HepG2 (cell line): ENCODE results near the gene SRD5A3. TPM values are rescaled to one million over a fixed set of nuclear protein-coding genes. Genes with fewer than 3 reads are reported as not detected.

ENCODE experiments used
- ATAD3A ChIP-seq: sonication (generic); formaldehyde crosslinking; IDR thresholded peaks from 2 replicates; pipeline ENCODE4 v1.4.0; 2020; ENCODE audit warnings: missing genetic modification reagents
- CBX2 ChIP-seq, 2 experiments: fragments of 200-600 bp in 1 of 2; sonication (generic); formaldehyde crosslinking in 1 of 2; IDR thresholded peaks; 2 replicates each; pipeline versions ENCODE4 v1.7.0 to v1.8.1; 2018 to 2022; ENCODE audit warnings: low read depth in 2 of 2, low read length in 1 of 2, mild to moderate bottlenecking in 1 of 2, missing genetic modification reagents in 1 of 2
- polyA plus RNA-seq, 8 experiments: library from polyadenylated mRNA; depleted of rRNA in 3 of 8; stranded (reverse) in 7 of 8; unstranded in 1 of 8; fragments of >200 nt; fragmentation: Illumina TruSeq in 4 of 8; extraction: Trizol in 4 of 8; gene quantifications; 2 replicates each; pipeline versions ENCODE4 v1.2.1 to v1.2.3, GENCODE V29; 2011 to 2016; ENCODE audit warnings: low read depth in 4 of 8, missing spikeins in 1 of 8, mixed read lengths in 1 of 8; ENCODE audit not compliant: insufficient read depth in 1 of 8
- total RNA-seq, 5 experiments: library from RNA; depleted of rRNA; stranded (reverse); fragments of >200 nt; fragmentation: Illumina TruSeq; extraction: Trizol; gene quantifications; 2 replicates each; pipeline ENCODE4 v1.2.3, GENCODE V29; 2016; ENCODE audit warnings: low read depth in 1 of 5
- TF ChIP-seq, protein P1 (sequence below), 2 experiments: fragments of 450-650 bp in 1 of 2; sonication (generic) in 1 of 2; formaldehyde crosslinking in 1 of 2; IDR thresholded peaks; 2 replicates each; pipeline versions ENCODE4 v1.6.1 to v1.8.0; 2016 to 2022; ENCODE audit warnings: antibody characterized with exemption in 1 of 2, mild to moderate bottlenecking in 1 of 2, missing genetic modification reagents in 1 of 2

SRD5A3 gene
- total and polyA plus RNA-seq, 2 of the 13 experiments (the other 11 are each of a cell fraction or from before 2014, with no cell fraction given): 12.4 to 18.4 TPM

DNA sequence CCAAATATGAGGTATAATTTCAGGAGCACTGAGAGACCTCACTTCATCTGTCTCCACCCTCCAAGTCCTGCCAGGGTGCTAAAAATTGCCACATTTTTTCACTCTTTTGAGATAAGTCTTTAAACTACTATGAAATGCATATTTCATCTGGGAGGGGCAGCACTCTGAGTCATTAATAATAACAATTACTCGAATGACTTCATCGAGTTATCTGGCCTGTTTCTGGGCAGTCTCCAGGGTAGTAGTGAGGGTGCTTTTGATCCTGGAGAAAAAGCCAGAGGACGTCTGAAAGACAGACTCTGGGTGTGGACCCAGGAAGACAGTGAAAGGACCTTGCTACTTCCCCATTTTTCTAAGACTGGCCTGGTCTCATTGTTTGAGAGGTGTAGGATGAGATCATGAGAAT lies 42.3 kb upstream of the SRD5A3 start (continued):
- TF ChIP-seq, protein P1, sequence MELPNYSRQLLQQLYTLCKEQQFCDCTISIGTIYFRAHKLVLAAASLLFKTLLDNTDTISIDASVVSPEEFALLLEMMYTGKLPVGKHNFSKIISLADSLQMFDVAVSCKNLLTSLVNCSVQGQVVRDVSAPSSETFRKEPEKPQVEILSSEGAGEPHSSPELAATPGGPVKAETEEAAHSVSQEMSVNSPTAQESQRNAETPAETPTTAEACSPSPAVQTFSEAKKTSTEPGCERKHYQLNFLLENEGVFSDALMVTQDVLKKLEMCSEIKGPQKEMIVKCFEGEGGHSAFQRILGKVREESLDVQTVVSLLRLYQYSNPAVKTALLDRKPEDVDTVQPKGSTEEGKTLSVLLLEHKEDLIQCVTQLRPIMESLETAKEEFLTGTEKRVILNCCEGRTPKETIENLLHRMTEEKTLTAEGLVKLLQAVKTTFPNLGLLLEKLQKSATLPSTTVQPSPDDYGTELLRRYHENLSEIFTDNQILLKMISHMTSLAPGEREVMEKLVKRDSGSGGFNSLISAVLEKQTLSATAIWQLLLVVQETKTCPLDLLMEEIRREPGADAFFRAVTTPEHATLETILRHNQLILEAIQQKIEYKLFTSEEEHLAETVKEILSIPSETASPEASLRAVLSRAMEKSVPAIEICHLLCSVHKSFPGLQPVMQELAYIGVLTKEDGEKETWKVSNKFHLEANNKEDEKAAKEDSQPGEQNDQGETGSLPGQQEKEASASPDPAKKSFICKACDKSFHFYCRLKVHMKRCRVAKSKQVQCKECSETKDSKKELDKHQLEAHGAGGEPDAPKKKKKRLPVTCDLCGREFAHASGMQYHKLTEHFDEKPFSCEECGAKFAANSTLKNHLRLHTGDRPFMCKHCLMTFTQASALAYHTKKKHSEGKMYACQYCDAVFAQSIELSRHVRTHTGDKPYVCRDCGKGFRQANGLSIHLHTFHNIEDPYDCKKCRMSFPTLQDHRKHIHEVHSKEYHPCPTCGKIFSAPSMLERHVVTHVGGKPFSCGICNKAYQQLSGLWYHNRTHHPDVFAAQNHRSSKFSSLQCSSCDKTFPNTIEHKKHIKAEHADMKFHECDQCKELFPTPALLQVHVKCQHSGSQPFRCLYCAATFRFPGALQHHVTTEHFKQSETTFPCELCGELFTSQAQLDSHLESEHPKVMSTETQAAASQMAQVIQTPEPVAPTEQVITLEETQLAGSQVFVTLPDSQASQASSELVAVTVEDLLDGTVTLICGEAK (IDR thresholded peaks at IDR 0.05): no peak
- TF ChIP-seq, protein P1 (CRISPR knock-in tag; IDR thresholded peaks at IDR 0.05): no peak
- no peak for TF ChIP-seq CBX2 (IDR thresholded peaks at IDR 0.05; ENCODE audit: low read depth, low read length)
- TF ChIP-seq CBX2 (CRISPR knock-in tag; IDR thresholded peaks at IDR 0.05; ENCODE audit: low read depth): no peak
- no peak for TF ChIP-seq ATAD3A
- TF ChIP-seq, all 625 proteins: peak for 0
